ENCODE results near the gene PLA2G4B. TPM values are rescaled to one million over a fixed set of nuclear protein-coding genes. Genes with fewer than 3 reads are reported as not detected.

The PLA2G4B gene
- total RNA-seq, 4 donors from 2014 or later = 62.0 to 90.3 (median 86.5) TPM

DNA sequence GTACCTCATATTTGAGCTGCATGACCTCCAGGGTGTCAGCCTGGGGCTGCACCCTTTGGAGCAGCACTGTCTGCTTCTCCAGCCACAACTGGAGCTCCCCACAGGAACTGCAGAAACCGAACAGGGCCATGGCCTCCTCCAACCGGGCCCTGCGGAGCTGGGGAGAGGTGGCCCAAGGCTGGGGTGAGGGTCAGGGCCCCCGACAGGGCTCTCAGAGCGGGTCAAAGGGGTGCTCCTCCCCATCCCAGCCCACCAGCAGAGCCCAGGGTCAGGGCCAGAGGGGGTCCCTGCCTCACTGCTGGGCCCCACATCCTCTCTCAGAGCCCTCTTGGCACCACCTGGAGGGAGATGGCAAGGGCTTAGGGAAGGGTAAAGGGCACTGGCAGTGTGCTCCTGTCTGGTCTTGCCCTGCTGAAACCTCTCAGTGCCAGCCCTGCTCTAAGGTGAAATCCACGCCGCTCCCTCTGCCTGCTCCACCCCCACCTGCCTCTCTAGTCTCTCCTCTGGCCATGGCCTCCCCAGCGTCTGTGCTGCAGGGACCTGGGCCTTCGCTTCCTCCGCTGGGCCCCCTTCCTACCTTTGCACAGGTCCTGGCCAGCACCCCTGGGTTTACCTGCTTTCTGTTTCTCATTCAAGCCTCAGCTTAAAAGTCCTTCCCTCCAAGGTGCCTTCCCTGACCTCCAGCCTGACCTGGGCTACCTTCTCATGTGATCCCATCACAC is 41.7 kb downstream of the PLA2G4B start:
- H3K4me3 ChIP-seq (ENCODE audit: low read depth, poor library complexity, severe bottlenecking) = no peak overlapping the region
- no peak for TF ChIP-seq POLR2A (IDR thresholded peaks at IDR 0.05)
- TF ChIP-seq, protein P1, sequence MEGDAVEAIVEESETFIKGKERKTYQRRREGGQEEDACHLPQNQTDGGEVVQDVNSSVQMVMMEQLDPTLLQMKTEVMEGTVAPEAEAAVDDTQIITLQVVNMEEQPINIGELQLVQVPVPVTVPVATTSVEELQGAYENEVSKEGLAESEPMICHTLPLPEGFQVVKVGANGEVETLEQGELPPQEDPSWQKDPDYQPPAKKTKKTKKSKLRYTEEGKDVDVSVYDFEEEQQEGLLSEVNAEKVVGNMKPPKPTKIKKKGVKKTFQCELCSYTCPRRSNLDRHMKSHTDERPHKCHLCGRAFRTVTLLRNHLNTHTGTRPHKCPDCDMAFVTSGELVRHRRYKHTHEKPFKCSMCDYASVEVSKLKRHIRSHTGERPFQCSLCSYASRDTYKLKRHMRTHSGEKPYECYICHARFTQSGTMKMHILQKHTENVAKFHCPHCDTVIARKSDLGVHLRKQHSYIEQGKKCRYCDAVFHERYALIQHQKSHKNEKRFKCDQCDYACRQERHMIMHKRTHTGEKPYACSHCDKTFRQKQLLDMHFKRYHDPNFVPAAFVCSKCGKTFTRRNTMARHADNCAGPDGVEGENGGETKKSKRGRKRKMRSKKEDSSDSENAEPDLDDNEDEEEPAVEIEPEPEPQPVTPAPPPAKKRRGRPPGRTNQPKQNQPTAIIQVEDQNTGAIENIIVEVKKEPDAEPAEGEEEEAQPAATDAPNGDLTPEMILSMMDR (IDR thresholded peaks at IDR 0.05) = no peak
- WGBS, 2 donors = 80 to 90% methylated on average over 7 to 10 of the region's 10 CpGs
- no peak for DNase-seq (ENCODE audit: low spot score in 2 of 2)
- intact Hi-C loops (cut with DNase I; ENCODE audit: low total_unique reads) = no loop called here

DNA sequence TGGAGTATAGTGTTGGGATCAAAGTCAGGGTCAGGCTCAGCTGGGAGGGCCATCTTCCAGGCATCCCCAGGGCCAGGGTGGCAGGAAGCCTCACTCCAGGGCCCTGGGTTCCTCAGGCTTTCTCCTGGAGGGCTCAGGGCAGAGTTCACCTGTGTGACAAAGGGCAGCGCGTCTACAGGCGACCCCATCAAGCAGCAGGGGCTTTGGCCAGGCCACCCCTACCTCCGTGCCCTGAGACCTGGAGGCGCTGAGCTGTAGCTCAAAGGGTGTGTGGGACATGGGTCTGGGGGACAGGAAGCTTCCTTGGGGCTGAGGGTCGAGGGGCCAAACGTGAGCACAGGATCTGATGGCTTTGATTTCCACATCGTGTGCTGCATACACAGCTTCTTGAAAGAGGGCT is 42.4 kb downstream of the PLA2G4B start:
- TF ChIP-seq POLR2A (IDR thresholded peaks at IDR 0.05) = no peak
- TF ChIP-seq, protein P1 (IDR thresholded peaks at IDR 0.05) = no peak
- WGBS, 2 donors = 81 to 89% methylated on average over 8 of the region's 8 CpGs
- intact Hi-C loops (cut with DNase I; ENCODE audit: low total_unique reads) = no loop called here
- no peak overlapping the region for H3K4me3 ChIP-seq (ENCODE audit: low read depth, poor library complexity, severe bottlenecking)
- no peak for DNase-seq (ENCODE audit: low spot score in 2 of 2)

DNA sequence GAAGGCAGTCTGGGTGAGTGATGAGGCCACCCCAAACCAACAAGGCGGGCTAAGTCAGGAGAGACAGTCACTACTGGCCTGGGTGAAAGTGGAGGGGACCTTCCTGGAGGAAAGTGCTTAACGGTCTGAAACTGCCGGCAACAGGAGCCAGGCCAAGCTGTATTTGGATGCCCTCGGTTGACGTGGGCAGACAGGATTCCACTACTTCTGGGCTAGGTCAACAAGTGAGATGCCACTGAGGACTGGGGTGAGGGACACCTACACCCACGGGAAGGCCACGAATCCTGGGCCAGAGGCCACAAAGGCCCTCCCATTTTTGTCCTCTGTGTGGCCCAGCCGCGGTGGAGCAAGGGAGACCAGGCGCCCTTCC is 42.9 kb downstream of the PLA2G4B start:
- TF ChIP-seq, protein P1 (IDR thresholded peaks at IDR 0.05) = no peak
- TF ChIP-seq POLR2A (IDR thresholded peaks at IDR 0.05) = no peak
- WGBS, 2 donors = 39 to 44% methylated on average over 9 to 10 of the region's 10 CpGs
- no peak for DNase-seq (ENCODE audit: low spot score in 2 of 2)
- intact Hi-C loops (cut with DNase I; ENCODE audit: low total_unique reads) = no loop called here
- no peak overlapping the region for H3K4me3 ChIP-seq (ENCODE audit: low read depth, poor library complexity, severe bottlenecking)

DNA sequence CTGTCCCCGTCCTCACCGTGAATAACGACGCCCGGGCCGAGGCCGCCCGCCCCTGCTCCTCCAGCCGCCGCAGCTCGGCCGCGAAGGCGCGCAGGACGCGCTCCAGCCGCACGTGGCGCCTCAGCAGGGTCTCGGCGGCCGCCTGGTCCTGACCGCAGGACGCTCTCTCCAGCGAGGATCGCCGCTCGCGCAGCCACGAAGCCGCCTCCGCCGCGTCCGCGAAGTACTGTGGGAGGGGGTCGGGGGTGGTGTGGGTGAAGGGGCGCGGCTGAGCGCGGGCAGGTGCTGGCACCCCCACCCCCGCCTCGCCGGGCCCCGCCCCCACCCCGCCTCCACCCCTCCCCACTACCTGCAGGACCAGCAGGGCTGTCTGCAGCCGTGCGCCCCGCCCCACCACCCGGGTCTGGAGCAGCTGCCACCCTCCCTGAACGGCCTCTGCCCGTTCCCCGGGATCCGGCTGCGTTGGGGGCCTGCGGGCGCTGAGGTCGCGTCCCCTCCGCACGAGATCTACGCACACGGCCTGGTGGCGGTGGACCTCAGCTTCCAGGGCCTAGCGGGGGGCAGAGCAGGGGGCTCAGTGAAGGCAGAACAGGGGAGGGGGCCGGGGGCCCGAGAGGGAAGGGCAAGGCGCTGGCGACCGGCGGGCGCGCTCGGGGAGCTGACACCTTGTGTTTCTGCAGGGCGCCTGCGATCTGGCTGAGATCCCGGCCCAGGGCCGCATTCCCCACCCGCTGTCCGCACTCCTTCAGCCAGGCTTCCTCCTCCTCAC is 43.5 kb downstream of the PLA2G4B start:
- DNase-seq (ENCODE audit: low spot score in 2 of 2) = no peak
- intact Hi-C loops (cut with DNase I; ENCODE audit: low total_unique reads) = no loop called here
- 12 to 16% methylated on average over 15 to 33 of the region's 81 CpGs for WGBS, 2 donors
- H3K4me3 ChIP-seq (ENCODE audit: low read depth, poor library complexity, severe bottlenecking) = no peak overlapping the region
- TF ChIP-seq, protein P1 (IDR thresholded peaks at IDR 0.05) = no peak
- TF ChIP-seq POLR2A (IDR thresholded peaks at IDR 0.05) = no peak

DNA sequence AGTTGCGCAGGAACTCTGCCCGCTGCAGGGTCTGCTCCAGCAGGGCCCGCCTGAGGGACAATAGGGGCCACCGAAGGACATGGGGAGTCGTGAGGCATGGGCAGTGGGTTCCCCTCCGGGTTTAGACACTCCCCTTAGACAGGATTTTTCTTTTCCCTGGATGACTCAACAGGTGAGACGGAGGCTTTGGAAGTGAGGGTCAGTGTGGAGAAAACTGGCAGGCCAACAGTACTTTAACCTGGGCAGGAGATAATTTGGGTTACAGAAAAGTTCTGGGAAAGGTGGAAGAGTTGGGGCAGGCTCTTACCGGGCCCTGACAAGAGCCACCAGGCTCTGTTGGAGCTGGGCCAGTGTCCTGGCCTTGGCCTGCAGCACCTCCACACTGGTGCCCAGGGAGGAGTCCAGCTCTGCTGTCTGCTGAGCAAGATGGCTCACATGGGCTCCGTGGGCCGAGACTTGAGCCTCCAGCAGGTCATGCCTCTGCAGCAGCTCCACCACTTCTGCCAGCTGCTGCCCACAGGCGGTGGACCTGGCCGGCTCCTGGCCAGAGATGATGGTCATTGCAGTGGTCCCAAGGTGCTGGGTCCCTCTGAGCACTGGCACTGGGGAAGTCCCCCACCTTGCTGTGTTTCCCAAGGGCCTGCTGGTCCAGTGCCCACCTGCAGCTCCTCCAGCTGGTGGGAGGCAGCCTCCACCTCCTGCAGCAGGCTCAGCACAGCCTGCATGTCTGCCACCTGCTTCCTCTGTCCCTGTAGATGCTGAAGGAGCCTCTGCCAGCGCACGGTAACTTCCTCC is 44.2 kb downstream of the PLA2G4B start:
- 59 to 74% methylated on average over 8 to 13 of the region's 14 CpGs for WGBS, 2 donors
- intact Hi-C loops (cut with DNase I; ENCODE audit: low total_unique reads) = no loop called here
- no peak for DNase-seq (ENCODE audit: low spot score in 2 of 2)
- H3K4me3 ChIP-seq (ENCODE audit: low read depth, poor library complexity, severe bottlenecking) = no peak overlapping the region
- TF ChIP-seq POLR2A (IDR thresholded peaks at IDR 0.05) = no peak
- TF ChIP-seq, protein P1 (IDR thresholded peaks at IDR 0.05) = no peak
